ENCODE measurements around the gene WBP2NL. TPM values are rescaled to one million over a fixed set of nuclear protein-coding genes. Genes with fewer than 3 reads are reported as not detected.
"Not testable (repeated sequence)": the region's sequence is repeated elsewhere in the genome, so short reads cannot be mapped to it uniquely, and the experiment has no call there.

WBP2NL gene, protein sequence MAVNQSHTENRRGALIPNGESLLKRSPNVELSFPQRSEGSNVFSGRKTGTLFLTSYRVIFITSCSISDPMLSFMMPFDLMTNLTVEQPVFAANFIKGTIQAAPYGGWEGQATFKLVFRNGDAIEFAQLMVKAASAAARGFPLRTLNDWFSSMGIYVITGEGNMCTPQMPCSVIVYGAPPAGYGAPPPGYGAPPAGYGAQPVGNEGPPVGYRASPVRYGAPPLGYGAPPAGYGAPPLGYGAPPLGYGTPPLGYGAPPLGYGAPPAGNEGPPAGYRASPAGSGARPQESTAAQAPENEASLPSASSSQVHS
- polyA plus RNA-seq (2011; rRNA removed) (0.08 and 0.14 TPM in 2 replicates), polyA plus RNA-seq (2017; fragmentation: RNase III; extraction: RNeasy Plus Mini Kit Qiagen cat#74134 plus additional on column Dnase treatment) (0.08 to 0.12 TPM (median 0.10 TPM) in 3 replicates), polyA minus RNA-seq (2011; rRNA and poly(A)+ RNA removed) (0.34 TPM in 1 of 2 replicates, not detected in the other)
- 0.07 TPM in 1 of 2 replicates, not detected in the other for polyA plus RNA-seq (2012; cell fraction: cytosol; rRNA removed)
- polyA plus RNA-seq (2012; cell fraction: nucleus; rRNA removed): 0.06 TPM in 1 of 2 replicates, not detected in the other

DNA sequence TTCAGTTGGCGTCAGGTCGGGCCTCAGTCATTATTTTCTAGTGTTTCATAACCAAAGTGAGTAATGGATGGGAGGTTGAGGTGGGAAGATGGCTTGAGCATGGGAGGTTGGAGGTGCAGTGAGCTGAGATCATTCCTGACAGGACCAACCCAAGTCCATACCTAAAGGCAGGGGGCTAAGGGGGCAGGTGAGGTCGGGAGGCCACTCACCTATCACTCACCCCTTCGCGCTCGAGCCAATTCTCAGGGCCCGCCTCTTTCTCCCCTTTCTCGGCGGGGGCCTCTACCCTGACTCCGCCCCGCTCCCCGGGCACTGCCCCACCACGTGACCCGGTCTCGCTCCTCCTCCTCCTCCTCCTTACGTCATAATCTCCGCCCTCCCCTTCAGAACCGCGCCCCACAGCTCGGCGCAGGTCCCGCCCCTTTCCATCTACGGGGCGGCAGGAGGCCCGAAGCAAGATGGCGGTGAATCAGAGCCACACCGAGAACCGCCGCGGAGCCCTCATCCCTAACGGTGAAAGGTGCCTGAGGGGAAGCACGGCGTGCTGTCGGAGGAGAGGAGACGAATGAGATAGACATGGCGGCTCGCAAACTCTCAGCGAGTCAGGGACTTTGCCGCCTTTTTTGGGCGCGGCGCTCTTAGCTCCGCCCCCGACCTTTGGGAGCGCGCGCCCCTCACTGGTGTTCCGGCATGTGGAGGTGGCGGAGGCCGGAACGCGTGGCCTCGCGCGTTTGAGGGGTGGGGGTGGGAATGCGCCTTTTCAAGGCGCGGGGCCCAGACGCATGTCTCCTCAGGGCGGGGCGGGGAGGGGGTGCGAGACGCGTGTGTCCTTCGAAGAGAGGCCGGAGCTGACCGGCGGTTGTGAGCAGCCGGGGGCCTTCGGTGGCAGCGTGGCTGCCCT is at the start of gene WBP2NL:
Gene WBP2NL (plus strand): TSS at position 428 of the 901 bp plus-strand sequence. CDS start 31 bp downstream, at position 459.
- H3K4me3 ChIP-seq: peak within 1 kb of the TSS; percentile 58
- TF ChIP-seq, protein P1, sequence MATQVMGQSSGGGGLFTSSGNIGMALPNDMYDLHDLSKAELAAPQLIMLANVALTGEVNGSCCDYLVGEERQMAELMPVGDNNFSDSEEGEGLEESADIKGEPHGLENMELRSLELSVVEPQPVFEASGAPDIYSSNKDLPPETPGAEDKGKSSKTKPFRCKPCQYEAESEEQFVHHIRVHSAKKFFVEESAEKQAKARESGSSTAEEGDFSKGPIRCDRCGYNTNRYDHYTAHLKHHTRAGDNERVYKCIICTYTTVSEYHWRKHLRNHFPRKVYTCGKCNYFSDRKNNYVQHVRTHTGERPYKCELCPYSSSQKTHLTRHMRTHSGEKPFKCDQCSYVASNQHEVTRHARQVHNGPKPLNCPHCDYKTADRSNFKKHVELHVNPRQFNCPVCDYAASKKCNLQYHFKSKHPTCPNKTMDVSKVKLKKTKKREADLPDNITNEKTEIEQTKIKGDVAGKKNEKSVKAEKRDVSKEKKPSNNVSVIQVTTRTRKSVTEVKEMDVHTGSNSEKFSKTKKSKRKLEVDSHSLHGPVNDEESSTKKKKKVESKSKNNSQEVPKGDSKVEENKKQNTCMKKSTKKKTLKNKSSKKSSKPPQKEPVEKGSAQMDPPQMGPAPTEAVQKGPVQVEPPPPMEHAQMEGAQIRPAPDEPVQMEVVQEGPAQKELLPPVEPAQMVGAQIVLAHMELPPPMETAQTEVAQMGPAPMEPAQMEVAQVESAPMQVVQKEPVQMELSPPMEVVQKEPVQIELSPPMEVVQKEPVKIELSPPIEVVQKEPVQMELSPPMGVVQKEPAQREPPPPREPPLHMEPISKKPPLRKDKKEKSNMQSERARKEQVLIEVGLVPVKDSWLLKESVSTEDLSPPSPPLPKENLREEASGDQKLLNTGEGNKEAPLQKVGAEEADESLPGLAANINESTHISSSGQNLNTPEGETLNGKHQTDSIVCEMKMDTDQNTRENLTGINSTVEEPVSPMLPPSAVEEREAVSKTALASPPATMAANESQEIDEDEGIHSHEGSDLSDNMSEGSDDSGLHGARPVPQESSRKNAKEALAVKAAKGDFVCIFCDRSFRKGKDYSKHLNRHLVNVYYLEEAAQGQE (IDR thresholded peaks at IDR 0.05): no peak
- TF ChIP-seq EHF (CRISPR knock-in tag; IDR thresholded peaks at IDR 0.05) (no peak), NR3C1 (IDR thresholded peaks at IDR 0.05) (no peak), HOXB13 (CRISPR knock-in tag; IDR thresholded peaks at IDR 0.05; ENCODE audit: low read depth) (no peak), ZC3H11A (IDR thresholded peaks at IDR 0.05) (no peak), RARB (CRISPR knock-in tag; IDR thresholded peaks at IDR 0.05) (no peak), JUN (IDR thresholded peaks at IDR 0.05) (peak in 1 of 2 experiments; percentile 27; a peak in 1 of 5 replicates), POLR2A (IDR thresholded peaks at IDR 0.05; ENCODE audit: low read length) (peak; percentile 48; the same call in 1 of the 2 replicates), PHF8 (IDR thresholded peaks at IDR 0.05; ENCODE audit: borderline replicate concordance, low read depth) (peak; percentile 54; the same call in 1 of the 2 replicates), RFX5 (IDR thresholded peaks at IDR 0.05) (no peak)
- TF ChIP-seq, protein P2, sequence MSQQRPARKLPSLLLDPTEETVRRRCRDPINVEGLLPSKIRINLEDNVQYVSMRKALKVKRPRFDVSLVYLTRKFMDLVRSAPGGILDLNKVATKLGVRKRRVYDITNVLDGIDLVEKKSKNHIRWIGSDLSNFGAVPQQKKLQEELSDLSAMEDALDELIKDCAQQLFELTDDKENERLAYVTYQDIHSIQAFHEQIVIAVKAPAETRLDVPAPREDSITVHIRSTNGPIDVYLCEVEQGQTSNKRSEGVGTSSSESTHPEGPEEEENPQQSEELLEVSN (IDR thresholded peaks at IDR 0.05; ENCODE audit: borderline replicate concordance, low read depth): peak; percentile 97
- TF ChIP-seq, protein P3, sequence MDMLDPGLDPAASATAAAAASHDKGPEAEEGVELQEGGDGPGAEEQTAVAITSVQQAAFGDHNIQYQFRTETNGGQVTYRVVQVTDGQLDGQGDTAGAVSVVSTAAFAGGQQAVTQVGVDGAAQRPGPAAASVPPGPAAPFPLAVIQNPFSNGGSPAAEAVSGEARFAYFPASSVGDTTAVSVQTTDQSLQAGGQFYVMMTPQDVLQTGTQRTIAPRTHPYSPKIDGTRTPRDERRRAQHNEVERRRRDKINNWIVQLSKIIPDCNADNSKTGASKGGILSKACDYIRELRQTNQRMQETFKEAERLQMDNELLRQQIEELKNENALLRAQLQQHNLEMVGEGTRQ (IDR thresholded peaks at IDR 0.05): peak; percentile 90
- TF ChIP-seq, protein P4, sequence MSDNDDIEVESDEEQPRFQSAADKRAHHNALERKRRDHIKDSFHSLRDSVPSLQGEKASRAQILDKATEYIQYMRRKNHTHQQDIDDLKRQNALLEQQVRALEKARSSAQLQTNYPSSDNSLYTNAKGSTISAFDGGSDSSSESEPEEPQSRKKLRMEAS (IDR thresholded peaks at IDR 0.05): peak; percentile 91
- H3K4me1 ChIP-seq: peaks cover 3% of the 10 kb centered on the region; the same call in 1 of the 3 replicates
- H3K9me3 ChIP-seq: peaks cover 12% of the 10 kb centered on the region
- FAIRE-seq: no peak
- WGBS (ENCODE audit: missing lambda C conversion rate): 24% methylated on average over 15 of the region's 71 CpGs
- CTCF ChIA-PET: interaction anchor here (1.2 kb wide), 1 partner anchor 301 kb away, joined by 3 read pairs; no protein-coding TSS in a partner anchor
- peak within 1 kb of the TSS; percentile 80 for H3K4me2 ChIP-seq
- ATAC-seq: peak; percentile 86 to 88
- peak within 1 kb of the TSS; percentile 76 to 82 for H3K27ac ChIP-seq
- POLR2A ChIA-PET: interaction anchor here (0.6 to 1.2 kb wide), 9 partner anchors 12 to 472 kb away, joined by 3 to 5 read pairs (median 3); partner anchors contain the start of genes NDUFA6 and SMDT1
- DNase-seq (ENCODE audit: low read depth in 1 of 2, low spot score in 1 of 2): peak; percentile 78 to 90

DNA sequence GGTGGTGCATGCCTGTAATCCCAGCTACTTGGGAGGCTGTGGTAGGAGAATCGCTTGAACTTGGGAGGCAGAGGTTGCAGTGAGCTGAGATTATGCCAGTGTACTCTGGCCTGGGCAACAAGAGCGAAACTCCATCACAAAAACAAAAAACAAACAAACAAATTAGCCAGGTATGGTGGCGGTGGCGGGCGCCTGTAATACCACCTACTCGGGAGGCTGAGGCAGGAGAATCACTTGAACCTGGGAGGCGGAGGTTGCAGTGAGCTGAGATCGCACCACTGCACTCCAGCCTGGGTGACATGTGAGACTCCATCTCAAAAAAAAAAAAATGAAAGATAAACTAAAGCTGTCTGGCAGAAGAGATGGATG is 49.7 kb upstream of the WBP2NL start:
- DNase-seq (ENCODE audit: low read depth in 1 of 2, low spot score in 1 of 2); H3K9me3 ChIP-seq; H3K4me2 ChIP-seq; ATAC-seq; H3K27ac ChIP-seq; POLR2A ChIA-PET; FAIRE-seq; H3K4me3 ChIP-seq: not testable (repeated sequence)
- CTCF ChIA-PET: interaction anchor here (1.5 to 1.7 kb wide), 3 partner anchors 10 to 252 kb away, joined by 3 to 5 read pairs (median 4); no protein-coding TSS in a partner anchor
- 94% methylated on average over 8 of the region's 8 CpGs for WGBS (ENCODE audit: missing lambda C conversion rate)
- H3K4me1 ChIP-seq: peaks cover 12% of the 10 kb centered on the region; the same call in 2 of the 3 replicates

Data from A549 (cell line).